ENCODE results near the gene CLIP2.

GRCh38 chr7:74240482-74240881 lies 48.7 kb upstream of the CLIP2 start:
- TF ChIP-seq CTCF (conservative IDR thresholded peaks at IDR 0.05): no peak
- no peak for TF ChIP-seq EZH2 (IDR thresholded peaks at IDR 0.05; ENCODE audit: low read depth)

Data from PC-9 (cell line).